Ovary (tissue), 9 donors: ENCODE results near the gene PDK1. TPM values are rescaled to one million over a fixed set of nuclear protein-coding genes. Genes with fewer than 3 reads are reported as not detected.

Experiments used
- DNase-seq, 5 donors: peaks; one replicate each; pipeline ENCODE4 v3.0.0-alpha.2; 2019 to 2020
- H3K27ac ChIP-seq, 2 donors: fragments of 200-600 bp; one replicate each; pipeline versions ENCODE4 v1.5.1 to v1.8.0; 2019 to 2022
- H3K27me3 ChIP-seq: fragments of 200-600 bp; one replicate; pipeline ENCODE4 v1.8.0; 2022
- H3K36me3 ChIP-seq: fragments of 200-600 bp; sonication (generic); one replicate; pipeline ENCODE4 v1.5.1; 2019
- H3K4me1 ChIP-seq: one replicate; pipeline ENCODE4 v1.8.1; 2013; ENCODE audit warnings: mild to moderate bottlenecking, moderate library complexity; ENCODE audit not compliant: insufficient read depth
- H3K4me3 ChIP-seq: fragments of 200-600 bp; sonication (generic); one replicate; pipeline ENCODE4 v1.5.1; 2017
- H3K9me3 ChIP-seq, 2 donors: fragments of 200-600 bp in 1 of 2; sonication (generic) in 1 of 2; one replicate each; pipeline versions ENCODE4 v1.5.1 to v1.8.1; 2013 to 2019; ENCODE audit warnings: mild to moderate bottlenecking in 1 of 2, moderate library complexity in 1 of 2
- CTCF ChIP-seq, 3 donors: fragments of 450-650 bp in 2 of 3; fragments of 200-600 bp in 1 of 3; IDR thresholded peaks; one replicate each; pipeline versions ENCODE4 v1.5.1 to v1.8.0; 2016 to 2022; ENCODE audit warnings: antibody characterized with exemption in 3 of 3, mild to moderate bottlenecking in 1 of 3
- EP300 ChIP-seq: sonication (generic); formaldehyde crosslinking; IDR thresholded peaks from one replicate; pipeline ENCODE4 v1.6.1; 2017; ENCODE audit warnings: antibody characterized with exemption
- POLR2A ChIP-seq: fragments of 450-650 bp; IDR thresholded peaks from one replicate; pipeline ENCODE4 v1.6.1; 2017; ENCODE audit warnings: antibody characterized with exemption, mild to moderate bottlenecking, moderate library complexity
- WGBS, 3 donors: extraction: QIAGEN DNeasy Blood & Tissue Kit in 1 of 3; methylation state at CpG; one replicate each; pipeline versions ENCODE4 v1.1.5 to v1.1.7; 2013 to 2017; 5-methylcytosine and 5-hydroxymethylcytosine counted together
- intact Hi-C, 4 donors: fragments of 100-400 bp; cut with DNase I; formaldehyde crosslinking; loops; one replicate each; pipeline versions ENCODE4 v1.11.0 to v1.15.1; 2022 to 2023
- polyA plus RNA-seq, 2 donors: library from polyadenylated mRNA; stranded (reverse); fragments of 200-250 nt in 1 of 2; fragments of 350-450 nt in 1 of 2; fragmentation: Illumina TruSeq in 1 of 2; extraction: RNeasy Lipid Tissue Mini Kit (QIAGEN cat#74804) in 1 of 2; gene quantifications; one replicate each; pipeline ENCODE4 v1.2.3, GENCODE V29; 2013 to 2014
- total RNA-seq, 7 donors: library from RNA; depleted of rRNA in 2 of 7; stranded (reverse); fragments of >200 nt in 2 of 7; fragmentation: NEBNext Ultra II Directional in 3 of 7; extraction: Animal tissue kit (Norgen Biotek cat#: 25700) in 3 of 7; gene quantifications; one replicate each; pipeline versions ENCODE4 v1.1.0 to v1.2.4, GENCODE V29; 2016 to 2023
- donor health status: DM: no; HTN: no; CAD: no; lungs with moderate emphysema.
- donor health status: DM: no; HTN: no; CAD: no.
- donor health status: Bipolar disorder and iron deficiency.
- donor health status: DM: yes; HTN: yes; CAD: no.
- donor health status: DM: no; HTN: no; CAD: no.
- donor health status: DM: yes; HTN: yes; CAD: no.

PDK1 gene
- total and polyA plus RNA-seq, 9 donors: 5.1 to 53.0 (median 20.9) TPM

DNA sequence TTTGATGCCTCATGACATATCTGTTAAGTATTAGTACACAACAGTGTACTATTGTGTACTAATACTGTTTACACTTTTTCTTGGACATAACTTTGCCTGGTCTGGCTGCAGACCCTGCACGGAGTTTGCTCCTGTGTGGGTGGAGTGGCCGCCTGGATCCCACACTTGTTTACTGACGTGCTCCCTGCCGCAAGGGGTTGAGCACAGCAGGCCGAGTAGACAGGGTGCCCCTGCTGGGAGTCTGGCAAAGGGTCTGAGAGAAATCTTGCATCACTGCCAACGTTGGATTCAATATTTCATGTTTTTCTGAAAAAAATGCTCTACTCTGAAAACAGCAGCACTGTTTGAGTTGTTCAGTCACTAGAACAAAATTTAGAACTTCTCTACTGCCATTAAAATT lies 59.0 kb downstream of the PDK1 start:
- Histone ChIP-seq H3K4me3 (no peak overlapping the region), H3K27me3 (no peaks in the 10 kb centered on the region), H3K4me1 (no peaks in the 10 kb centered on the region), H3K27ac (no peak overlapping the region), H3K36me3 (no peaks in the 10 kb centered on the region), H3K9me3 (no peaks in the 10 kb centered on the region)
- TF ChIP-seq POLR2A: no peak
- no peak for TF ChIP-seq CTCF (IDR thresholded peaks at IDR 0.05)
- no peak for TF ChIP-seq EP300
- 53 to 59% (median 58%) methylated on average over 6 of the region's 6 CpGs for WGBS, 3 donors
- intact Hi-C loops: no loop called here
- DNase-seq: no peak

DNA sequence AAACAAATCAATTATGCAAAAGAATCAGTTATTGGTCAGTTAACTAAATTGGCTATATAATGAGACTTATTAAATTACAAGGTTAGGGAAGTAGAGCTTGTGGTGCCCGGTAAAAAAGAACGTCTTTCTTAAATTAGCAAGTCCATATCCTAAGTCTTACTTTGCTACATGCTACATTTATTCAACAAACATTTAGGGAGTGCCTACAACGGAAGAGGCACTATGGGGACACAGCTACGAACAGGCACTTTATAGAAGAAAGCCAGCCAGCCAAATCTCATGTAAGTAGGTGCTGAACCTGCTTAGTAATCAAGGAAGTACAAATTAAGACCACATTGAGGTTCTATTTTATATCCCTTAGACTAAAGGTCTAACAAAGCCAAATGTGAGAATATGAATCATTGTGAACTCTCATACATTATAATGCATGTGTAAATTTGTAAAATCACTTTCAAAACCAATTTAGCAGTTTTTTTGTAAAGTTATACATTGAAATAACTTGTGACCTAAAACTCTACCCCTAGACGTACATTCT lies 59.9 kb downstream of the PDK1 start:
- H3K9me3 ChIP-seq: no peaks in the 10 kb centered on the region
- no peaks in the 10 kb centered on the region for H3K27me3 ChIP-seq
- no peak overlapping the region for H3K4me3 ChIP-seq
- intact Hi-C loops: no loop called here
- 82 to 95% (median 85%) methylated on average over 5 of the region's 5 CpGs for WGBS, 3 donors
- DNase-seq: no peak
- no peak for TF ChIP-seq EP300
- no peak for TF ChIP-seq CTCF (IDR thresholded peaks at IDR 0.05)
- TF ChIP-seq POLR2A: no peak
- no peak overlapping the region for H3K27ac ChIP-seq
- no peaks in the 10 kb centered on the region for H3K36me3 ChIP-seq
- H3K4me1 ChIP-seq: no peaks in the 10 kb centered on the region

DNA sequence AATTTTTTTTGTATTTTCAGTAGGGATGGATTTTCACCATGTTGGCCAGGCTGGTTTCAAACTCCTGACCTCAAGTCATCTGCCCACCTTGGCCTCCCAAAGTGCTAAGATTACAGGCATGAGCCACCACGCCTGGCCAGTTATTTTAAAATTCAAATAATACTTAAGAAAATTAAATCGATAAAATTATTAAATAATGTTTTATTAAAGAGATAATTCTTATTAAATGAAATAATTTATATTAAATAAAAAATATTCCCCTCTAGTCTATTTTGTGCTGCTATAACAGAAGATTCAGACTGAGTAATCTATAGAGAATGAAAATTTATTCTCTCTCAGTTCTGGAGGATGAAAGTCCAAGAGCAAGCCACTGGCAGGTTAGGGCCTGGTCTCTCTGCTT lies 61.2 kb downstream of the PDK1 start:
- WGBS, 3 donors: 93 to 97% (median 94%) methylated on average over 2 of the region's 2 CpGs
- no peak for DNase-seq
- intact Hi-C loops: no loop called here
- no peaks in the 10 kb centered on the region for H3K36me3 ChIP-seq
- no peaks in the 10 kb centered on the region for H3K9me3 ChIP-seq
- H3K4me1 ChIP-seq: no peaks in the 10 kb centered on the region
- TF ChIP-seq POLR2A (no peak), CTCF (IDR thresholded peaks at IDR 0.05) (no peak), EP300 (no peak)
- no peaks in the 10 kb centered on the region for H3K27me3 ChIP-seq
- H3K27ac ChIP-seq: no peak overlapping the region
- H3K4me3 ChIP-seq: no peak overlapping the region

DNA sequence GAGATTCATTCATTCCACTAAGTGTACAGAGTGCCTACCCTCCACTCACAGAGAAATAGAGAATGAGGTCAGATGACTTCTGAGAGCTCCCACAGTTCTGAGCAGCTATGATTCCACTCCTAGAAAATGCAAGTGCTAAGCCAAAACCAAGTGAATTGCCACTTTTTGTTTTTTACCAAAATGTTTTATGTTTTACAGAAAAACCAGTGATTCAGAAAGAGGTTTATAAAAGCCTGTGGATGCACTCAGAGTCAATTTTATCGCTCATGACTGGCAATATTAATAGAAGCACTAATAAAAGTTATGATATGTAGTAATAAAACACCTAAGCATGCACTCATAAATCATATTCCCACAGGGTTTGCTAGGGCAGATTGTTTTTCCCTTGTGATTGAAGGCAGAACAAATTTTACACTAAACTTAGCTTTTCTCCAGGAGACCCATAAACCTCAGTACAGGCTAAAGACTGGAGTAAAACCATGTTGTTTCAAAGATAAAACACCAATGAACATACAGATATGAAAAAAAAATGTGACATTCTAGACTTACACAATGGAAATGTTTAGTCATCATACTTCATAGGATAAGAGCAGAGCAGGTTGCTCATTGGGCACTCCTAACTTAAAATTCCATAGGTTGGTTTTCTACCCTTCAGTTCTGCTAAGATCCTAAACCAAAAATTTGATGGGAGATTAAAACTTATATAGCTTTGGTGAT lies 67.5 kb downstream of the PDK1 start:
- no peaks in the 10 kb centered on the region for H3K9me3 ChIP-seq
- intact Hi-C loops: no loop called here
- WGBS, 3 donors: 33 to 55% (median 43%) methylated on average over 1 of the region's 1 CpG
- H3K4me1 ChIP-seq: no peaks in the 10 kb centered on the region
- no peak overlapping the region for H3K27ac ChIP-seq
- no peaks in the 10 kb centered on the region for H3K36me3 ChIP-seq
- no peak overlapping the region for H3K4me3 ChIP-seq
- no peak for DNase-seq
- TF ChIP-seq EP300 (no peak), CTCF (IDR thresholded peaks at IDR 0.05) (no peak), POLR2A (no peak)
- no peaks in the 10 kb centered on the region for H3K27me3 ChIP-seq
